HL-60 (cell line): ENCODE measurements around the gene ST3GAL4.

Experiments
- GABPA ChIP-seq: IDR thresholded peaks from 2 replicates; pipeline ENCODE4 v1.6.1; 2012; ENCODE audit warnings: low read depth
- POLR2AphosphoS5 ChIP-seq: IDR thresholded peaks from 2 replicates; pipeline ENCODE4 v1.6.1; 2012; ENCODE audit warnings: low read depth
- TF ChIP-seq, protein P1 (sequence below): IDR thresholded peaks from 2 replicates; pipeline ENCODE4 v1.6.1; 2012; ENCODE audit warnings: low read depth; ENCODE audit not compliant: insufficient replicate concordance
- TF ChIP-seq, protein P2 (sequence below): IDR thresholded peaks from one replicate; pipeline ENCODE4 v1.5.1; 2011; ENCODE audit warnings: low read length, control low read depth, inconsistent platforms; ENCODE audit not compliant: insufficient read depth

DNA sequence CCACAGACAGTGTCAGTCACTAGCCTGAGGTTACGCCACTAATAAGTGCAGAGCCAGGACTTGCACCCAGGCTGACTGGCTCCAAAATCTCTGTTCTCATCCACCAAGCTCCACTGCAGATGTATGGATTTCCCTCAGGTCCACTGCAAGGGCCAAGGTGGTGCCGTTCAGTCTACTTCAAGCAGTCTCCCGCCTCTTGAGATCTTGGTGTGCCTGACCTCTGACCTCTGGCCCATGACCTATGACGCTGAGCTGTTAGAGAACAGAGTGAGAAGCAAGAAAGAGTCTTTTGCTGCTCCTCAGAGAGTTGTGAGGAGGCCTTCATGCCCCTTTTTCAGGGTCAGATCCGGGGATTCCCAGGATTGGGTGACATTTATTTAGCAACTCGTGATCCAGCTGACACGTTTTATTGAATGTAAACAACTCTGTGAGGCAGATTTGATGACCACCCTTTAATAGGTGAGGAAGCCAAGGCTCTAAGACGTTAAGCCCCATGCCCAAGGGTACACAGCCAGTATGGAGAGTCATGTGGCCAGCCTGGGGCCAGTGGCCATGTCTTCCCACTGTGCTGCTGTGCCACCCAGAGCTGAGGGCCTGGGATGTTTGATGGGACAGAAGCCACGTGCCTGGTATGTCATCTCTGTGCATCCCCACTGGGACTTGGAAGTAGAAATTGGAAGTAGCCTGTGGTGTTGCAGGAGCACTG is 26.4 kb upstream of the ST3GAL4 start:
- no peak for TF ChIP-seq GABPA
- TF ChIP-seq, protein P1, sequence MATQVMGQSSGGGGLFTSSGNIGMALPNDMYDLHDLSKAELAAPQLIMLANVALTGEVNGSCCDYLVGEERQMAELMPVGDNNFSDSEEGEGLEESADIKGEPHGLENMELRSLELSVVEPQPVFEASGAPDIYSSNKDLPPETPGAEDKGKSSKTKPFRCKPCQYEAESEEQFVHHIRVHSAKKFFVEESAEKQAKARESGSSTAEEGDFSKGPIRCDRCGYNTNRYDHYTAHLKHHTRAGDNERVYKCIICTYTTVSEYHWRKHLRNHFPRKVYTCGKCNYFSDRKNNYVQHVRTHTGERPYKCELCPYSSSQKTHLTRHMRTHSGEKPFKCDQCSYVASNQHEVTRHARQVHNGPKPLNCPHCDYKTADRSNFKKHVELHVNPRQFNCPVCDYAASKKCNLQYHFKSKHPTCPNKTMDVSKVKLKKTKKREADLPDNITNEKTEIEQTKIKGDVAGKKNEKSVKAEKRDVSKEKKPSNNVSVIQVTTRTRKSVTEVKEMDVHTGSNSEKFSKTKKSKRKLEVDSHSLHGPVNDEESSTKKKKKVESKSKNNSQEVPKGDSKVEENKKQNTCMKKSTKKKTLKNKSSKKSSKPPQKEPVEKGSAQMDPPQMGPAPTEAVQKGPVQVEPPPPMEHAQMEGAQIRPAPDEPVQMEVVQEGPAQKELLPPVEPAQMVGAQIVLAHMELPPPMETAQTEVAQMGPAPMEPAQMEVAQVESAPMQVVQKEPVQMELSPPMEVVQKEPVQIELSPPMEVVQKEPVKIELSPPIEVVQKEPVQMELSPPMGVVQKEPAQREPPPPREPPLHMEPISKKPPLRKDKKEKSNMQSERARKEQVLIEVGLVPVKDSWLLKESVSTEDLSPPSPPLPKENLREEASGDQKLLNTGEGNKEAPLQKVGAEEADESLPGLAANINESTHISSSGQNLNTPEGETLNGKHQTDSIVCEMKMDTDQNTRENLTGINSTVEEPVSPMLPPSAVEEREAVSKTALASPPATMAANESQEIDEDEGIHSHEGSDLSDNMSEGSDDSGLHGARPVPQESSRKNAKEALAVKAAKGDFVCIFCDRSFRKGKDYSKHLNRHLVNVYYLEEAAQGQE: no peak
- TF ChIP-seq, protein P2, sequence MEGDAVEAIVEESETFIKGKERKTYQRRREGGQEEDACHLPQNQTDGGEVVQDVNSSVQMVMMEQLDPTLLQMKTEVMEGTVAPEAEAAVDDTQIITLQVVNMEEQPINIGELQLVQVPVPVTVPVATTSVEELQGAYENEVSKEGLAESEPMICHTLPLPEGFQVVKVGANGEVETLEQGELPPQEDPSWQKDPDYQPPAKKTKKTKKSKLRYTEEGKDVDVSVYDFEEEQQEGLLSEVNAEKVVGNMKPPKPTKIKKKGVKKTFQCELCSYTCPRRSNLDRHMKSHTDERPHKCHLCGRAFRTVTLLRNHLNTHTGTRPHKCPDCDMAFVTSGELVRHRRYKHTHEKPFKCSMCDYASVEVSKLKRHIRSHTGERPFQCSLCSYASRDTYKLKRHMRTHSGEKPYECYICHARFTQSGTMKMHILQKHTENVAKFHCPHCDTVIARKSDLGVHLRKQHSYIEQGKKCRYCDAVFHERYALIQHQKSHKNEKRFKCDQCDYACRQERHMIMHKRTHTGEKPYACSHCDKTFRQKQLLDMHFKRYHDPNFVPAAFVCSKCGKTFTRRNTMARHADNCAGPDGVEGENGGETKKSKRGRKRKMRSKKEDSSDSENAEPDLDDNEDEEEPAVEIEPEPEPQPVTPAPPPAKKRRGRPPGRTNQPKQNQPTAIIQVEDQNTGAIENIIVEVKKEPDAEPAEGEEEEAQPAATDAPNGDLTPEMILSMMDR: no peak
- TF ChIP-seq POLR2AphosphoS5: no peak
